GM12801 (cell line): Measurements from ENCODE around the gene PPP1R9B.

Source experiments
- CTCF ChIP-seq: IDR thresholded peaks from one replicate; pipeline ENCODE4 v1.5.1; 2011; ENCODE audit warnings: control low read depth; ENCODE audit not compliant: insufficient read length; ENCODE audit errors: extremely low read depth

Gene PPP1R9B

GRCh38 chr17:50109785-50110184, 40.7 kb downstream of the PPP1R9B start:
- no peak for TF ChIP-seq CTCF

- TF ChIP-seq CTCF: no peak
These were observed 41.3 kb downstream of the PPP1R9B start for GRCh38 chr17:50109207-50109606.

GRCh38 chr17:50108556-50108955, 41.9 kb downstream of the PPP1R9B start:
- TF ChIP-seq CTCF: no peak

GRCh38 chr17:50107790-50108414, 42.6 kb downstream of the PPP1R9B start:
- no peak for TF ChIP-seq CTCF

- TF ChIP-seq CTCF: no peak
These were observed 43.9 kb downstream of the PPP1R9B start for GRCh38 chr17:50106393-50107131.

- no peak for TF ChIP-seq CTCF
These were observed 44.7 kb downstream of the PPP1R9B start for GRCh38 chr17:50105811-50106210.

- TF ChIP-seq CTCF: no peak
These were observed 46.5 kb downstream of the PPP1R9B start for GRCh38 chr17:50103941-50104340.
